GM12873 (cell line): ENCODE measurements around the gene RGS3.

Source experiments
- TF ChIP-seq, protein P1 (sequence below): IDR thresholded peaks from 2 replicates; pipeline ENCODE4 v1.5.1; 2012; ENCODE audit warnings: low read depth, mild to moderate bottlenecking, moderate library complexity, low read length, control low read depth; ENCODE audit not compliant: insufficient read depth; ENCODE audit errors: missing control alignments

Gene RGS3

DNA sequence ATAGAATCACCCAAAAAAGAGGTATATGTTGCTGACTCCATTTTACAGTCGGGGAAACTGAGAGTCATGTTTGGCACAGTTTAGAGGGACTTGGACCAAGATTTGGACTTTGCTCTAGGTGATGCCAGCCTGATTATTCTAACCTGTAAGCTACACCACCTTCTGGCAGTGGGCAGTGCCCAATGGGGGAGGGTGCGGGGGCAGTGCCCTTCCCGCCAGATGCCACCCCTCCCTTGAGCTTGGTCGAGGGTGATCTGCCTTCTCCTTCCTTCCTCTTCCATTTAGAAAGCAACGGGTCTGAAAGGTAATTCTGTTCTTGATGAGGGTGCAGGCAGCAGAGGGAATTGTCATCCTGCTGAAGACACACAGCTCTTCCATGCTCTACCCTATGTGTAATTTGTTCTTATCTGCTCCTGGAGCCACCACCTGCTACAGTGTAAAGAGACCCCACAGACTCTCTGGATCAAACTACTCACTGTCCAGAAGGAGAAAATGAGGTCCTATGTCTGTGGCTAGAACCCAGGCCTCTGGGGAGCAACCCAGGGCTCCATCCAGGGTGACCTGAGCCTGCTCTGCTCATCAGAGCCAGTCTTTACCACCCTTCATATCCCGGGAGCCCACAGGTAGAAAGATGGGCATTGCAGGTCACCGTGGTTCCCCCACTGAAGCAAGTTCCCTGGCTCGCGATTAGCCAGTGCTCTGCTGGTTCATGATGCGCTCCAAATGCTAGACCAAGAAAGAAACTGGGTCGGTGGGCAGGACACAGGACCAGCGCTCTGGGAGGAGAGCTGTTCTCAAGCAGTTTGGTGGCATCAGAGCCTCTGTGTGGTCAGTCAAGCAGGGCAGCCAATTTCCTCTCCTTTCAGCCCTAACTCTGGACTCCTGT is 156.2 kb downstream of the RGS3 start:
- TF ChIP-seq, protein P1, sequence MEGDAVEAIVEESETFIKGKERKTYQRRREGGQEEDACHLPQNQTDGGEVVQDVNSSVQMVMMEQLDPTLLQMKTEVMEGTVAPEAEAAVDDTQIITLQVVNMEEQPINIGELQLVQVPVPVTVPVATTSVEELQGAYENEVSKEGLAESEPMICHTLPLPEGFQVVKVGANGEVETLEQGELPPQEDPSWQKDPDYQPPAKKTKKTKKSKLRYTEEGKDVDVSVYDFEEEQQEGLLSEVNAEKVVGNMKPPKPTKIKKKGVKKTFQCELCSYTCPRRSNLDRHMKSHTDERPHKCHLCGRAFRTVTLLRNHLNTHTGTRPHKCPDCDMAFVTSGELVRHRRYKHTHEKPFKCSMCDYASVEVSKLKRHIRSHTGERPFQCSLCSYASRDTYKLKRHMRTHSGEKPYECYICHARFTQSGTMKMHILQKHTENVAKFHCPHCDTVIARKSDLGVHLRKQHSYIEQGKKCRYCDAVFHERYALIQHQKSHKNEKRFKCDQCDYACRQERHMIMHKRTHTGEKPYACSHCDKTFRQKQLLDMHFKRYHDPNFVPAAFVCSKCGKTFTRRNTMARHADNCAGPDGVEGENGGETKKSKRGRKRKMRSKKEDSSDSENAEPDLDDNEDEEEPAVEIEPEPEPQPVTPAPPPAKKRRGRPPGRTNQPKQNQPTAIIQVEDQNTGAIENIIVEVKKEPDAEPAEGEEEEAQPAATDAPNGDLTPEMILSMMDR, result no peak

DNA sequence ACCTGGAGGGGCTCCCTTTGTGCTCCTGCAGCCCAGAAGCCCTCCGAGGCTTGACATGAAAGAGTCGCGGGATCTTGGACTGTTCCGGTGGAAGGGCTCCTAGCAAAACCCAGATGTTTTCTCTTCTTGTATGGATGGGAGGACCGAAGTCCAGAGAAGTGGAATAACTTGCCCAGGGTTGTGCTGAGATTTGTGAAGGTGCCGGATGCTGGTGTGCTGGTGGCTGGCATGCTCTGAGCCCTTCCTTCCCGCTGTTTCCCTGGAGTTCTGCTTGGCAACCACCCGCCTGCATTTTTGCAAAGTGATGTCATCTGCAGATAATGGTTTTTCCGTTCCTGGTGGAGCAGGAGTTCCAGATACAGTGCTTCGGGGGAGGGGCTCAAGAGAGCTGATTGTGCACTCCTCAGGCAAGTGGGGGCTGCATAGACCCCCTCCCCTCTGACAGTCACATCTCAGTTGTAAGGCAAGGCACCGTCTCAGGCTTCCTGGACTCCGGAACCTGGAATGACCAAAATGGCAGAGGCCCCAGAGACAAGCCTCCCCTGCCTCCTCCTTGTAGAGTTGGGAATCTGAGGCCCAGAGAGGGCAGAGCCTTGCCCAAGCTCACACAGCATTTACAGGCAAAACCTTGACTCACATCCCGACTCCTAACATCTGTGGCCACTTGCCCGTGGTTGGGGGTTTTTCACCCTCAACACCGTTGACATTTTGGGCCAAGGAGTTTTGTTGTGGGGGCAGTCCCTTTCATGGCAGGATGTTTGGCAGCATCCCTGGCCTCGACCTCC is 157.0 kb downstream of the RGS3 start:
- TF ChIP-seq, protein P1, result no peak

DNA sequence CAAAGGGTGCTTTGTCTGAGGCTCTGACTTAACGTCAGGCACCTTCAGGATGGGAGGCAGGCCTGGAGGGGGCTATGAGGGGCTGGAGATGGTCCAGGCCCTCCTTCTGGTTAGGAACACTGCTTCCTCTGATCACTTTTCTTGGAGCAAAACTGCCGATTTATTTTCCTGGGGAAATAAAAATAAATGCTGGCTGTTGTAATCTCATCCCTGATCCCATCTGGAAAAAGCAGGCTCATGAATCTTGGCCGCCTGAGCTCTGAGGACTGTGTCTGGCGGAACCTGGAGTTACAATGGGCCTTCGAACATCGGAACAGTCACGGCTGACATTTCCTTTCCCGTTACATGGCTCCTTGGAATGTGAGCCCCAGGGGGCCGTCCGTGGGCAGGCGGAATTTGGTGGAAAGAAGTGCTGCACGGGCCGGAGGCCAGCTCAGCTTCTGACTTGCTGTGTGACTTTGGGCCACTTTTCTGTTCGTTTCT is 157.8 kb downstream of the RGS3 start:
- TF ChIP-seq, protein P1, result no peak

DNA sequence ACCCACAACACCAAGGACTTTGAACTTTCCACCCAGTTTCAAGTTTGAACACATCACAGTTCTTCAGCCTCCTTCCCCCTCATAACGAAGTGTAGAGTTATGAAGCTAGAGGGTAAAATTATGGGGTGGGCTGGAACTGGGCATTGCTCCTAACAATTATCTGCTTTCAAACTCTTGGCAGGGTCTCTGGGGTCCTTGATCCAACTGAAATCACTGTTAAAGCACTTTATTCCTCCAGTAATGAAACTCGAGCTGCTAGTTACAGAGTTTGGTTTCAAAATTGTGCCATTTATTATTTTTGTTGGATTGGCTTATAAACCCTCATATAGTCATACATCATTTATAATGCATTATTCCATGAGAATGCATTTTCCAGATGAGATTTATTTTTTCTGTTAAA is 158.5 kb downstream of the RGS3 start:
- TF ChIP-seq, protein P1, result no peak

DNA sequence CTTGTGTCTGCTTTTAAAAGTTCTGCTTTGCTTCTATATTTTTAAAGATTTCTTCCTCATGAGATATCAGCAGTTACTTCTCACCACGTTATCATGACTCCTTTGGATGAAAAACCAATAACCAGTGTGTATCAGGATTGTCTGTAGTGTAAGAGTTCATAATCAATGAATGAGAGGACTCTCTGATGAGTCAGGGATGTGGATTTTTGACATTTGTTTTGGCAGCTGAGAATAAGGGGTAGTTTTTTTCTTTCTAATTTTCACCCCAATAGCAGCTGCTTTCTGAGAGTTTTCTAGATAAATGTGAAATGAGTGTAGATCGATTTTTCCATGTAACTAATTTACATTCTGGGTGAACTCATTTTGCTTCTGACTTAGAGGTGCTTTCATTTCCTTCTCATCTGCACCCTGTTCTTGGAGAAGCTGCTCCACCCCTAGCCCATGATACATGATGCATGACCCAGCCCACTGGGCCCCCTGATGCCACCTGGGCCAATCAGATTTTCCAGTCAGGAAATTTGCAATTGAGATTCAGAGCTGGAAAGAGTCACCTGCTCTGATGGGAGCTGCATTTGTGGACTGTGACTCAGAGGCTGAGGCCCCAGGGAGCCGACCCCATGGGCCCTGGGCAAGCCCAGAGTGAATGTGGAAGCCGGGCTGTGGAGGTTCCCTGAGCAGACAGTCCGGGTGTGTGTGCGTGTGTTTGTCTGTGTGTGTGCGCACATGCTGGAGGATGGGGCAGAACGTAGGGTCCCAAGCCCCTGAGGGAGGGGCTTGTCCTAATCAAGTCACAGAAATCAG is 159.3 kb downstream of the RGS3 start:
- TF ChIP-seq, protein P1, result no peak

DNA sequence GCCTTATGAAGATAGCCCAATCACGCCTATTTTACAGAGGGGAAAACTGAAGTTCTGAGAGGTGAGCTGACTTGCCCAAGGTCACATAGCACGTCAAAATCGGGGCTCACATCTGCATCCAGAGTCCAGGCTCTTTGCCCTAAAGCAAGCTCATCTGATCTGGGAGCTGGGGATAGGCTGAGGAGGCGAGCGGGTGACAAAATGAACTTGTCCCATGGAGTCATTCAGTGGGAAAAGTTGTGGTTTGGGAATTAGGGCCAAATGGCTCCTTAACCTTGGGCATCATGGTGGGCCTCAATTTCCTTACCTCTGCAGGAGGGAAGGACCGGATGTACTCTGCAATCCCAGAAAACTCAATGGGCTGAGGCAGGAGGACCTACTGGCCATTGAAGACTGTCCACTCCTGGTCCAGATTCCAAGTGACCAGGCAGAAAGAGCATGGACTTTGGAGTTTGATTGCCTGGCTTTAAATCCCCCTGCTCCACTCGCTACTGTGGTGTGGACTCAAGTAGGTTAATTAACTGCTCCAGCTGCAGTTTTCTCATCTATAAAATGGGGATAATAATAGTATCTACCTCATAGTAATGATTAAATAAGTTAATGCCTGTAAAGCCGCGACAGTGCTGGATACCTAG is 160.4 kb downstream of the RGS3 start:
- TF ChIP-seq, protein P1, result no peak
